HG02884 (cell line): ENCODE measurements around the gene ITPK1.

Experiments
- ATAC-seq: cut with Tn5 transposase; IDR thresholded peaks from one replicate; pipeline ENCODE4 v1.9.1; 2021; ENCODE audit warnings: mild to moderate bottlenecking, moderate library complexity; ENCODE audit not compliant: unreplicated experiment

Gene ITPK1

GRCh38 chr14:92930737-92931602 is 184.8 kb downstream of the ITPK1 start:
- ATAC-seq: no peak

GRCh38 chr14:92929689-92930608 is 185.8 kb downstream of the ITPK1 start:
- ATAC-seq: no peak

- ATAC-seq: no peak
These were observed 186.6 kb downstream of the ITPK1 start for GRCh38 chr14:92928961-92929688.

- ATAC-seq: no peak
These were observed 187.5 kb downstream of the ITPK1 start for GRCh38 chr14:92928258-92928629.

- no peak for ATAC-seq
These were observed 188.1 kb downstream of the ITPK1 start for GRCh38 chr14:92927349-92928257.

- no peak for ATAC-seq
These were observed 188.8 kb downstream of the ITPK1 start for GRCh38 chr14:92926931-92927330.

GRCh38 chr14:92926180-92926845 is 189.4 kb downstream of the ITPK1 start:
- ATAC-seq: no peak

GRCh38 chr14:92925446-92925845 is 190.3 kb downstream of the ITPK1 start:
- no peak for ATAC-seq

- ATAC-seq: no peak
These were observed 191.5 kb downstream of the ITPK1 start for GRCh38 chr14:92924247-92924646.

- ATAC-seq: no peak
These were observed 192.0 kb downstream of the ITPK1 start for GRCh38 chr14:92923744-92924103.

- no peak for ATAC-seq
These were observed 192.6 kb downstream of the ITPK1 start, which contains the start of gene CHGA for GRCh38 chr14:92922883-92923743. Gene CHGA, plus strand, starts transcription at chr14:92923150. Its CDS starts 210 bp downstream, at chr14:92923360.

GRCh38 chr14:92922155-92922735 is 193.5 kb downstream of the ITPK1 start:
- no peak for ATAC-seq

- ATAC-seq: no peak
These were observed 195.7 kb downstream of the ITPK1 start for GRCh38 chr14:92920001-92920400.

- ATAC-seq: no peak
These were observed 197.8 kb downstream of the ITPK1 start for GRCh38 chr14:92917956-92918355.

- no peak for ATAC-seq
These were observed 198.4 kb downstream of the ITPK1 start for GRCh38 chr14:92917041-92917940.

- ATAC-seq: no peak
These were observed 199.5 kb downstream of the ITPK1 start for GRCh38 chr14:92916201-92916600.

- ATAC-seq: no peak
These were observed 201.6 kb downstream of the ITPK1 start for GRCh38 chr14:92914087-92914656.
